Activated B cell treated with CpG ODN at 0.5 μM for 24 hours (primary cell): ENCODE results near the gene ADAMTS16. TPM values are rescaled to one million over a fixed set of nuclear protein-coding genes. Genes with fewer than 3 reads are reported as not detected.
"Not testable (repeated sequence)": the region's sequence is repeated elsewhere in the genome, so short reads cannot be mapped to it uniquely, and the experiment has no call there.

ENCODE experiments used
- ATAC-seq: fragments of 200-7000 bp; cut with Tn5 transposase; one replicate; pipeline ENCODE4 v1.10.0; 2021; ENCODE audit warnings: low read depth, mild to moderate bottlenecking, moderate library complexity
- CTCF ChIA-PET: fragments of 350-600 bp; sonication (Branson Sonifier 250); formaldehyde crosslinking; loops from one replicate; lab custom pipeline; 2021; ENCODE audit warnings: antibody characterized with exemption; lab: Charles Lee
- POLR2A ChIA-PET: fragments of 350-600 bp; sonication (Branson Sonifier 250); formaldehyde crosslinking; loops from one replicate; lab custom pipeline; 2021; ENCODE audit warnings: antibody characterized with exemption; lab: Charles Lee
- DNase-seq: peaks from one replicate; pipeline ENCODE4 v3.0.0; 2022
- H3K27ac Mint-ChIP-seq: one replicate; pipeline ENCODE4 v1.8.0; 2020; ENCODE audit warnings: mixed read lengths
- H3K27me3 Mint-ChIP-seq: one replicate; pipeline ENCODE4 v1.8.0; 2021; ENCODE audit warnings: mixed read lengths
- H3K36me3 Mint-ChIP-seq: one replicate; pipeline ENCODE4 v1.8.0; 2021; ENCODE audit warnings: low read depth, mixed read lengths
- H3K4me1 Mint-ChIP-seq: one replicate; pipeline ENCODE4 v1.8.0; 2021; ENCODE audit warnings: mixed read lengths
- H3K4me3 Mint-ChIP-seq: one replicate; pipeline ENCODE4 v1.8.0; 2020; ENCODE audit warnings: mild to moderate bottlenecking, mixed read lengths
- H3K9me3 Mint-ChIP-seq: one replicate; pipeline ENCODE4 v1.8.0; 2020; ENCODE audit warnings: mixed read lengths
- intact Hi-C: fragments of 100-400 bp; cut with micrococcal nuclease; formaldehyde crosslinking; loops from one replicate; pipeline ENCODE4 v1.15.1; 2024
- total RNA-seq: library from RNA; stranded (reverse); gene quantifications from 2 replicates; pipeline ENCODE4 v1.2.3, GENCODE V29; 2022
- TF ChIP-seq, protein P1 (sequence below): fragments of 200-600 bp; IDR thresholded peaks from one replicate; pipeline ENCODE4 v1.8.0; 2022; ENCODE audit warnings: antibody characterized with exemption, mild to moderate bottlenecking

The ADAMTS16 gene
- total RNA-seq, 1 donor from 2014 or later, result not detected

DNA sequence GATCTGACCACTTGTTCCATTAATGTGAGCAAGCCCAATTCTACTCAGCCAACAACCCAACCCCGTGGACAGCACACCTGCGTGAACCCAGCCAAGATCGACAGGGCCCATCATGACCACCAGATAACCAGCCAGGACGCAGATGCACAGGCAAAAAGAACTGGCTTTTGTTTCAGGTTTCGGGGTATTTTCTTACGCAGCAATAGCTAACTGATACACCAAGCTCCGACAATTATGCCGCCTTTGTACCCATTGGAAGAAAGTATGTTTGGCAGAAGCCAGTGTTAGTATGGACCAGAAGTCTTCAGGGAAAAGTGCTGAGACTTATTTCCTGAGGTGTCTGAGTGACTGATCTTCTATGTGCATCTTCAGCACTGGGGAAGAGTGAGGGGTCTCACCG, 6.0 kb upstream of the ADAMTS16 start:
- TF ChIP-seq, protein P1, sequence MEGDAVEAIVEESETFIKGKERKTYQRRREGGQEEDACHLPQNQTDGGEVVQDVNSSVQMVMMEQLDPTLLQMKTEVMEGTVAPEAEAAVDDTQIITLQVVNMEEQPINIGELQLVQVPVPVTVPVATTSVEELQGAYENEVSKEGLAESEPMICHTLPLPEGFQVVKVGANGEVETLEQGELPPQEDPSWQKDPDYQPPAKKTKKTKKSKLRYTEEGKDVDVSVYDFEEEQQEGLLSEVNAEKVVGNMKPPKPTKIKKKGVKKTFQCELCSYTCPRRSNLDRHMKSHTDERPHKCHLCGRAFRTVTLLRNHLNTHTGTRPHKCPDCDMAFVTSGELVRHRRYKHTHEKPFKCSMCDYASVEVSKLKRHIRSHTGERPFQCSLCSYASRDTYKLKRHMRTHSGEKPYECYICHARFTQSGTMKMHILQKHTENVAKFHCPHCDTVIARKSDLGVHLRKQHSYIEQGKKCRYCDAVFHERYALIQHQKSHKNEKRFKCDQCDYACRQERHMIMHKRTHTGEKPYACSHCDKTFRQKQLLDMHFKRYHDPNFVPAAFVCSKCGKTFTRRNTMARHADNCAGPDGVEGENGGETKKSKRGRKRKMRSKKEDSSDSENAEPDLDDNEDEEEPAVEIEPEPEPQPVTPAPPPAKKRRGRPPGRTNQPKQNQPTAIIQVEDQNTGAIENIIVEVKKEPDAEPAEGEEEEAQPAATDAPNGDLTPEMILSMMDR, result no peak
- H3K36me3 Mint-ChIP-seq, result no peaks in the 10 kb centered on the region
- ChIA-PET CTCF (no interaction called here), POLR2A (no interaction called here)
- no peak overlapping the region for H3K27ac Mint-ChIP-seq
- intact Hi-C loops, result no loop called here
- DNase-seq, result no peak
- no peak overlapping the region for H3K4me3 Mint-ChIP-seq
- no peak for ATAC-seq
- H3K4me1 Mint-ChIP-seq, result no peaks in the 10 kb centered on the region
- no peaks in the 10 kb centered on the region for H3K9me3 Mint-ChIP-seq
- peaks cover 6% of the 10 kb centered on the region for H3K27me3 Mint-ChIP-seq

DNA sequence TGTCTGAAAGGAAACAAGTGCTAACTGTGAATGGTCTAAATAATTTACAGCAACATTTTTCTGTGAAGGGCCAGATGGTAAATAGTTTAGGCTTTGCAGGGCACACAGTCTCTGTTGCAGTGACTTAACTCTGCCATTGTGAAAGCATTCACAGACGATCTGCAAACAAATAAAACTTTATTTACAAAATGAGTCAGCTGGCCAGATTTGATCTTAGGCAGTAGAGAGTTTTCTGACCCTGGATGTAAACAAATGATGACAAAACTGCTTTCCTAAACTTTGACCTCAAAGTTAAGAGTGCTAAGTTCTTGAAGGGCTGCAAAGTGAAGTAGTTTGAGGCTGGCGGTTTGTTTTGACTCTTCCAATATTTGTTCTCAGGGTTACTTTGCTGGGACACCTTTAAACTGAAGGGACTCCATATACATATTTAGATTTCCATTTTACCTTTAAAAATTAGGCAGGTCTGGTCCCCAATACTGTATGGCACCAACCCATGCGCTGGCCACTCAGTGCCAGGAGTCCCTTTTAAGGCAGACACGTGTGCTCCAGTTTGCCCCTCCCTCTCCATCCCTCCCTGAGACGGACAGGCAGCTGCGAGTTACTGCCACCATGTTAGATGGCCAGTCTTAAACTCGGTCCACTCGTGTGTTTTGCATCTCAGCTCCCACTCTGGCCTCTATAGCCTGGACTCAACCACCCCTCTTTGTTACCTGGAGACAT, 4.0 kb upstream of the ADAMTS16 start:
- ChIA-PET CTCF (no interaction called here), POLR2A (no interaction called here)
- Mint-ChIP-seq H3K4me1 (no peaks in the 10 kb centered on the region), H3K9me3 (no peaks in the 10 kb centered on the region), H3K36me3 (no peaks in the 10 kb centered on the region), H3K27ac (no peak overlapping the region), H3K4me3 (no peak overlapping the region), H3K27me3 (peaks cover 13% of the 10 kb centered on the region)
- TF ChIP-seq, protein P1, result no peak
- DNase-seq (no peak), ATAC-seq (no peak)
- intact Hi-C loops, result no loop called here

DNA sequence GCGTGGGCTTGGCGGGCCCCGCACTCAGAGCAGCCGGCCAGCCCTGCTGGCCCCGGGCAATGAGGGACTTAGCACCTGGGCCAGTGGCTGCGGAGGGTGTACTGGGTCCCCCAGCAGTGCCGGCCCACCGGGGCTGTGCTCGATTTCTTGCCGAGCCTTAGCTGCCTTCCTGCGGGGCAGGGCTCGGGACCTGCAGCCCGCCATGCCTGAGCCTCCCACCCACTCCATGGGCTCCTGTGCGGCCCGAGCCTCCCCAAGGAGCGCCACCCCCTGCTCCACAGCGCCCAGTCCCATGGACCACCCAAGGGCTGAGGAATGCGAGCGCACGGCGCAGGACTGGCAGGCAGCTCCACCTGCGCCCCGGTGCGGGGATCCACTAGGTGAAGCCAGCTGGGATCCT, 2.3 kb upstream of the ADAMTS16 start:
- ATAC-seq, DNase-seq, intact Hi-C loops, POLR2A ChIA-PET, H3K27ac Mint-ChIP-seq, H3K4me3 Mint-ChIP-seq, H3K4me1 Mint-ChIP-seq, CTCF ChIA-PET, H3K9me3 Mint-ChIP-seq, H3K36me3 Mint-ChIP-seq: not testable (repeated sequence)
- H3K27me3 Mint-ChIP-seq, result peaks cover 18% of the 10 kb centered on the region

DNA sequence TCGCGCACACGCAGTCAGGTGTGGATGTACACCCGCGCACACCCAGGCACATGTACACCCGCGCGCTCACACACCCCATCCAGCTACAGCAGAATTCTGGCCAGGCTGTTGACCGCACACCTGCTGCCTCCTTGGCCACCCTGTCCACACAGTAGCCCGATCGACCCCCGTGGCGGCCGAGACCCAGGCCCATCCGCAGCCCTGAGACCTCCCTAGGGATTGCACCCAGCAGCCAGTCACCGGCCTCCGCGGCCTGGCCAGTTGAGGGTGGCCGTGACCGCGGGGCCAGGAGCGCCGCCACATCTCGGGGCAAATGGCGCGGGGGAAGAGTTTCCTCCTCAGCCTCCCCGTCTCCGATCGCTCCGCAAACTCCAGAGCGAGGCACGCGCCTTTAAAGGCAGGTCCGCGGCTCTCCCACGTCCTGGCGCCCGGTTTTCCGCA, 774 bp upstream of the ADAMTS16 start:
- TF ChIP-seq, protein P1, result no peak
- peaks cover 18% of the 10 kb centered on the region for H3K27me3 Mint-ChIP-seq

DNA sequence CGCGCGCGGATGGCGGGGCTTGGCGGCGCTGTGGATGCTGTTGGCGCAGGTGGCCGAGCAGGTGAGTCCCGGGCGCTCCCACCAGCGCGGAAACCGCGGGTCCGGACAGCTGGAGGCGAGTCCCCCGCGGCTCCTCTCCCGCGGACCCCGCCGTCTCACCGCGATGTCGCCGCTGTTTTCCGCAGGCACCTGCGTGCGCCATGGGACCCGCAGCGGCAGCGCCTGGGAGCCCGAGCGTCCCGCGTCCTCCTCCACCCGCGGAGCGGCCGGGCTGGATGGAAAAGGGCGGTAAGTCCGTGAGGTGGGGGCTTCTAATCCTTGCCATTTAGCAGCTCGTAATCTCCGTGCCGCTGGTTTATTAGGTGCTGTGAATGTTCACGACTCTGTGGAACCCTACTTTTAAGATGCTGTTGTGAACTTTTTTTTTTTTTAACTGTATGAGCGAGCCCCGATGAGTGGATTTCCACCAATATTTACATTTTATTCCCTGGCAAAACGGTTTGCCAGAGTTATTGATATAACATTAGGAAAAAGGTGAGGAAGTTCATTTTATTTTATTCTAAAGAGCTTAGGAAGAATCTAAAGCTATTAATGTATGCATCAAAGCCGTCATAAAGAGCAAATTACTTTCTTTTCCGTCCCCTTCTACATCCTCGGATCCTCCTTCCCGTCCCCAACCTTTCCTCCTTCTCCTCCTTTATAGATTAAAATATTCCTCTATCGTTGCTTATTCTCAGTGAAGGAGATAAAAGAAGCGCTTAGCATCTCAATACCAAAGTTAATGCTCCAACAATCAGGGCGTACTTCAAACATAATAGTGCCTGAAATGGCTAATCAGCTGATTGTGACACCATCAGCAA, 579 bp downstream of the ADAMTS16 start:
- ChIA-PET POLR2A (no interaction called here), CTCF (interaction anchor here (0.6 to 1.2 kb wide), 3 partner anchors 278 to 1604 kb away, joined by 3 to 6 read pairs (median 3); no protein-coding TSS in a partner anchor)
- DNase-seq (no peak), ATAC-seq (no peak)
- H3K4me1 Mint-ChIP-seq, result no peaks in the 10 kb centered on the region
- TF ChIP-seq, protein P1, result no peak
- peaks cover 18% of the 10 kb centered on the region for H3K27me3 Mint-ChIP-seq
- H3K4me3 Mint-ChIP-seq, result no peak overlapping the region
- no peaks in the 10 kb centered on the region for H3K9me3 Mint-ChIP-seq
- intact Hi-C loops, result loop anchor here (2.0 kb wide), 1 partner anchor 1436 kb away; no protein-coding TSS in a partner anchor
- no peaks in the 10 kb centered on the region for H3K36me3 Mint-ChIP-seq
- no peak overlapping the region for H3K27ac Mint-ChIP-seq

More for the DNA sequence above, 774 bp upstream of the ADAMTS16 start:
- H3K9me3 Mint-ChIP-seq, result no peaks in the 10 kb centered on the region
- ChIA-PET CTCF (no interaction called here), POLR2A (no interaction called here)
- no peak overlapping the region for H3K27ac Mint-ChIP-seq
- H3K4me3 Mint-ChIP-seq, result no peak overlapping the region
- H3K4me1 Mint-ChIP-seq, result no peaks in the 10 kb centered on the region
- no peak for ATAC-seq
- intact Hi-C loops, result no loop called here
- H3K36me3 Mint-ChIP-seq, result no peaks in the 10 kb centered on the region
- DNase-seq, result no peak
